C4-2B (cell line): ENCODE measurements around the gene ZNF195.

Experiments used
- H3K27ac ChIP-seq: fragments of 450-650 bp; 2 replicates; pipeline ENCODE4 v1.5.1; 2017
- ZFX ChIP-seq: fragments of 450-650 bp; IDR thresholded peaks from 2 replicates; pipeline ENCODE4 v1.6.1; 2017
- TF ChIP-seq, protein P1 (sequence below): fragments of 450-650 bp; conservative IDR thresholded peaks from 2 replicates; pipeline ENCODE4 v1.5.1; 2017; ENCODE audit warnings: mild to moderate bottlenecking

The ZNF195 gene

GRCh38 chr11:3367221-3367620 is 11.7 kb downstream of the ZNF195 start:
- TF ChIP-seq ZFX, result no peak
- TF ChIP-seq, protein P1, sequence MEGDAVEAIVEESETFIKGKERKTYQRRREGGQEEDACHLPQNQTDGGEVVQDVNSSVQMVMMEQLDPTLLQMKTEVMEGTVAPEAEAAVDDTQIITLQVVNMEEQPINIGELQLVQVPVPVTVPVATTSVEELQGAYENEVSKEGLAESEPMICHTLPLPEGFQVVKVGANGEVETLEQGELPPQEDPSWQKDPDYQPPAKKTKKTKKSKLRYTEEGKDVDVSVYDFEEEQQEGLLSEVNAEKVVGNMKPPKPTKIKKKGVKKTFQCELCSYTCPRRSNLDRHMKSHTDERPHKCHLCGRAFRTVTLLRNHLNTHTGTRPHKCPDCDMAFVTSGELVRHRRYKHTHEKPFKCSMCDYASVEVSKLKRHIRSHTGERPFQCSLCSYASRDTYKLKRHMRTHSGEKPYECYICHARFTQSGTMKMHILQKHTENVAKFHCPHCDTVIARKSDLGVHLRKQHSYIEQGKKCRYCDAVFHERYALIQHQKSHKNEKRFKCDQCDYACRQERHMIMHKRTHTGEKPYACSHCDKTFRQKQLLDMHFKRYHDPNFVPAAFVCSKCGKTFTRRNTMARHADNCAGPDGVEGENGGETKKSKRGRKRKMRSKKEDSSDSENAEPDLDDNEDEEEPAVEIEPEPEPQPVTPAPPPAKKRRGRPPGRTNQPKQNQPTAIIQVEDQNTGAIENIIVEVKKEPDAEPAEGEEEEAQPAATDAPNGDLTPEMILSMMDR, result no peak
- H3K27ac ChIP-seq, result no peak overlapping the region

- no peak overlapping the region for H3K27ac ChIP-seq
- TF ChIP-seq, protein P1, result no peak
- no peak for TF ChIP-seq ZFX
Measured at GRCh38 chr11:3359092-3359824, 19.7 kb downstream of the ZNF195 start.

DNA sequence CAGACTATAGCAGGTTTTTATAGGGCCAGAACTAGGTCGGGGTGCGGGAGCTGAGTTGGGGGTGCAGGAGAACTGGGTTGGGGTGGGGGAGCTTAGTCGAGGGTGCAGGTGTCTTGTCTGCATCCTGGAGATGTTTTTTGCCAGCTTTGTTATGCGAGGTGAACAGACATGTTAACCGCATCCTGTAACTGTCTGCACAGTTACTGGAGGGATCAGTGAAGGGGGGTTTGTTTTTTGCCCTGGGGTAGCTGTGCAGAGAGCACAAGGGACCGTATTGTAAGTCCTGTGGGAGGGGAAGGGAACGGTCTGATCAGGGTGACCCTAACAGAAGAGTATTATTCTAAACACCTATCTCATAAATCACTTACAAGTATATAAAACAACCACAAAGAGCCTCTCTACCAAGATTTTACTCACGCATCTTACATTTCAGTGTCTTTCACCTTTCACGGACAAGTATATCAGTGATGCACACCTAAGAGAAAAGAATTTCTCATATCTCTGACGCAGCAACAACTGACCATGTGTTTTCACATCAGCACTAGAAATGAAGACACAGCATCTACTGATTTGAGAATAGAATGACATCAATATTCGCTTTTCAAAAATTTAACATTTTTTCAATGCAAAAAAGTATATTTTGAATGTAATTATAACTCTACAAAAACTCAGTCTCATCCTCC is 20.8 kb downstream of the ZNF195 start:
- no peak overlapping the region for H3K27ac ChIP-seq
- no peak for TF ChIP-seq ZFX
- TF ChIP-seq, protein P1, result no peak

- H3K27ac ChIP-seq, result no peak overlapping the region
- no peak for TF ChIP-seq ZFX
- TF ChIP-seq, protein P1, result no peak
Measured at GRCh38 chr11:3357302-3357701, 21.6 kb downstream of the ZNF195 start.

DNA sequence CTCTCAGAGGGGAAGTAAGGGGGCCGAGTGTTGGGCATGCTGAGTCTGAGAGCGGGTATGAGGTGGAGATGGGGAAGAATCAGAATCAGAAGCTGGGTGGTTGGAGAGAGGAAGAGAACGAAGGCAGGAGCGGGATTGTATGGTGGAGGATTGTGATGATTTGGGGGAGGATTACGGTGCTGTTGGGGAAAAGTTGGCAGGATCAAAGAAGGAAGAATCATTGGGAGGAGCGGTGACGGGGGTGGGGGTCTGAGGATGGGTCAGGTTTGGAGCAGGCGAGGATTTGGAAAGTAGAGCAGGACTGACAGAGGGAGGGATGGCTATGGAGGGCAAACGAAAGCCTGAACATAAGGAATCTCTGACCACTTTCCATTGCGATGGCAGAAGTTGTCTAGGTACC is 22.1 kb downstream of the ZNF195 start:
- no peak overlapping the region for H3K27ac ChIP-seq
- TF ChIP-seq, protein P1, result no peak
- TF ChIP-seq ZFX, result no peak

DNA sequence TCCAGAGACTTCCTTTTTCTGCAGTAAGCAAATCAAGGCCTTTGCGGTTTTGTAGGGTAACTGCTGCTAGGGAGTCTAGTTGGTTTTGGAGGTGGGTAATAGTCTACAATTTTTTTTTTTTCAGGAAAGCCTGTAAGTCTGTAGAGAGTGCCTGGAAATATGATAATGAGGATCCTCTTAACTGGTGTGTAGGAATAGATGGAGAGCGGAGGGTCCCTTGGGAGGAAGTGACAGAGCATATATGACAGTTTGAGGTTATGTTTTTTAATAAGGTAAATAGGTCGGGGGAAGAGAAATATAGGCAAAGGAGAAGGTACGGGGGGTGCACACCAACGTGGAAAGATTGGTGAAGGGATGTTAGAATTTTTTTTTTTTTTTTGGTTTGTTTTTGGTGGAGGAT is 25.9 kb downstream of the ZNF195 start:
- TF ChIP-seq ZFX, result no peak
- TF ChIP-seq, protein P1, result no peak
- no peak overlapping the region for H3K27ac ChIP-seq

GRCh38 chr11:3347127-3347526 is 31.8 kb downstream of the ZNF195 start:
- no peak for TF ChIP-seq ZFX
- no peak overlapping the region for H3K27ac ChIP-seq
